GM19043 (cell line): Measurements from ENCODE around the gene ASGR1.
"Not testable (repeated sequence)": the region's sequence is repeated elsewhere in the genome, so short reads cannot be mapped to it uniquely, and the experiment has no call there.

Source experiments
- ATAC-seq: cut with Tn5 transposase; IDR thresholded peaks from one replicate; pipeline ENCODE4 v1.9.1; 2021; ENCODE audit warnings: low read depth; ENCODE audit not compliant: unreplicated experiment

Gene ASGR1

GRCh38 chr17:7191571-7192270 lies 12.6 kb upstream of the ASGR1 start:
- no peak for ATAC-seq

DNA sequence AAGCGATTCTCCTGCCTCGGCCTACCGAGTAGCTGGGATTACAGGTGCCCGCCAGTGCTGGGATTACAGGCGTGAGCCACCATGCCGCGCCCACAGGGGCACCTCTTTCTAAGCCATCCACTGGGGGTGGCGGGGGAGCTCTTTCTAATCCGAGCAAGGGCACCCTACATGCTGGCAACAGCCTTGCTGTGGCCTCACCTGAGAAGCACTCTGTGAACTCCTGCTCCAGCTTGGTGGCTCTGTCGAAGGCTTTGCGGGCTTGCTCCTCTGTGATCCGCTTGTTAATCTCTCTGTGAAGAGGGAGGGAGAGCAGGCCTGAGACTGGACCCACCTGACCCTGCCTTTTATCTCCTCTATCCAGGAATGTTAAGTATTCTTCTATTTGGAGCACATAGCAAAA lies 11.9 kb upstream of the ASGR1 start:
- ATAC-seq: no peak

- no peak for ATAC-seq
Measured at GRCh38 chr17:7190276-7190917, 11.2 kb upstream of the ASGR1 start.

GRCh38 chr17:7186241-7186640 lies 7.1 kb upstream of the ASGR1 start:
- ATAC-seq: no peak

DNA sequence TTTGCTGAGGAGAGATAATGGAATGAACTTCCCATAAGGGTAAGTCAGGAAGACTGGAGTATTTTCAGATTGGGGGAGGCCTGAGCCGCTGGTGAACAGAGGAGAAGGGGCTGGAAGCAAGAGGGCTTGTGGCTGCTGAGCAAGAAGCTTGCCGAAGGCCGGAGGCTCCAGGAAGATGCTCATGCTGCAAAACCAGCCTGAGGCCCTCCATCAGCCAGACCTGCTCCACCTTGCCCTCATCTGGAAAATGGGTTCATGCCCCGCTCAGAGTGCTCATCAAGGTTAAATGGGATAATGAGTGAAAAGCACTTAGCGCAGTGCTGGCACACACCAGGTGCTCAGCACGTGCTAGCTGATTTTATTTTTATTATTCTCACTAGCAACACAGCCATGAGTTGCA lies 5.5 kb upstream of the ASGR1 start:
- ATAC-seq: no peak

- no peak for ATAC-seq
Measured at GRCh38 chr17:7184091-7184488, 4.9 kb upstream of the ASGR1 start.

DNA sequence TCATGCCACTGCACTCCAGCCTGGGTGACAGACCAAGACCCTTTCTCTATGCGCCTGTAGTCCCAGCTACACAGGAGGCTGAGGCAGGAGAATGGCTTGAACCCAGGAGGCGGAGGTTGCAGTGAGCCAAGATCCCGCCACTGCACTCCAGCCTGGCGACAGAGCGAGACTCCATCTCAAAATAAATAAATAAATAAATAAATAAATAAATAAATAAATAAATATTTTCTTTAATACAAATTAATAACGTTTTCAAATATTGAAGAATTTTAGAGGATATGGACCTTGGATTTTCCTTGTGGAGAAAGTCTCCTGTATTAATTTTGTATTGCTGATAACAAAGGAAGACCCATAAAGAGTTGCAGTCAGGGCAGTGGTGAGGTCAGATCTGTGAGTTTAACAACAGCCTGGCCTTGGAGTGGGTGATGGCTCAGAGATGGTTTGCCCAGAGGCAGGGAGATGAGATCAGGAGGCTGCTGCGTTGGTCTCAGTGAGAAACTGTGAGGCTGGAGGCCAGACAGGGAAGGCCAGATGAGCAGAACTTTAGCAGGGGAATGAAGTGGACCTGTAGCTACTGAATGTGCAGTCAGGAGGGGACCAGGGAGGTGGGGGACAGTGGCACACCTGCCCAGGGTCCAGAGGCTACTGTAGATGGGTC lies 4.4 kb upstream of the ASGR1 start:
- no peak for ATAC-seq

DNA sequence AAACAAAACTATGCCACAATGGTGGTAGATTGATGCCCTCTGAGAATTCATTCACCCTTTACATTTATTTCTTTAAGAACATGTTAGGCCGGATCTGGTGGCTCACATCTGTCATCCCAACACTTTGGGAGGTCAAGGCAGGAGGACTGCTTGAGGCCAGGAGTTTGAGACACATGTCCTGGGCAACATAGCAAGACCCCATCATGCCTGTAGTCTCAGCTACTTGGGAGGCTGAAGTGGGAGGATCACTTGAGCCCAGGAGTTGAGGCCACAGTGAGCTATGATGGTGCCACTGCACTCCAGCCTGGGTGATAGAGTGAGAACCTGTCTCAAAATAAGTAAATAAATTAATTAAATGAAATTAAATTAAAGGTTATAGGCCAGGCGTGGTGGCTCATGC lies 2.9 kb upstream of the ASGR1 start:
- not testable (repeated sequence) for ATAC-seq

GRCh38 chr17:7178973-7179316 lies 225 bp downstream of the ASGR1 start:
- ATAC-seq: no peak

DNA sequence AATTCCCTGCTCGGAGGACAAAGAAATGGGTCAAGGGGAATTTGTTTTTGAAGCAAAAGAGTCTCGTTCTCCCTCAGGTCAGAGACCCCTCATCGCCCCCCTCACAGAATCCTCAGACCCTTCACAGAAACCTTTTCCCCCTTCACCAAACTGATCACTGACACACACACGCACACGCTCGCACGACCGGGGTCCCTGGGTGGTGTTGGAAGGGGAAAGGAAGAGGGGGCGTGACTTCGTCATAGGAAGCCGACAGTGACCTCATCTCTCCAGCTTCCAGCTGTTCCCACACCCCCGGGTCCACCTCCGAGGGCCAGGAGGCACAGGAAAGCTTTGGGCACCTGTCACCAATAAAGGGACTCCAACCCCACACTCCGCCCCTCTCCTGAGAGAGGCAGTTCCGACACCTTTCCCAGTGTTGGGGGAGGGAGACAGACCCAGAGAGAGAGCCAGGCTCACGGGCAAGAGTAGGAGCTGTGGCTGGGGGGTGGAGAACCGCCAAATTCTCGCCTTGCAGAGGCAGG lies 1.2 kb downstream of the ASGR1 start:
- ATAC-seq: no peak

- ATAC-seq: no peak
Measured at GRCh38 chr17:7177191-7177953, 1.8 kb downstream of the ASGR1 start.

GRCh38 chr17:7176841-7177190 lies 2.4 kb downstream of the ASGR1 start:
- no peak for ATAC-seq

GRCh38 chr17:7176107-7176840 lies 2.9 kb downstream of the ASGR1 start:
- no peak for ATAC-seq

- no peak for ATAC-seq
Measured at GRCh38 chr17:7175330-7175733, 3.8 kb downstream of the ASGR1 start.

GRCh38 chr17:7174603-7175326 lies 4.4 kb downstream of the ASGR1 start:
- no peak for ATAC-seq

DNA sequence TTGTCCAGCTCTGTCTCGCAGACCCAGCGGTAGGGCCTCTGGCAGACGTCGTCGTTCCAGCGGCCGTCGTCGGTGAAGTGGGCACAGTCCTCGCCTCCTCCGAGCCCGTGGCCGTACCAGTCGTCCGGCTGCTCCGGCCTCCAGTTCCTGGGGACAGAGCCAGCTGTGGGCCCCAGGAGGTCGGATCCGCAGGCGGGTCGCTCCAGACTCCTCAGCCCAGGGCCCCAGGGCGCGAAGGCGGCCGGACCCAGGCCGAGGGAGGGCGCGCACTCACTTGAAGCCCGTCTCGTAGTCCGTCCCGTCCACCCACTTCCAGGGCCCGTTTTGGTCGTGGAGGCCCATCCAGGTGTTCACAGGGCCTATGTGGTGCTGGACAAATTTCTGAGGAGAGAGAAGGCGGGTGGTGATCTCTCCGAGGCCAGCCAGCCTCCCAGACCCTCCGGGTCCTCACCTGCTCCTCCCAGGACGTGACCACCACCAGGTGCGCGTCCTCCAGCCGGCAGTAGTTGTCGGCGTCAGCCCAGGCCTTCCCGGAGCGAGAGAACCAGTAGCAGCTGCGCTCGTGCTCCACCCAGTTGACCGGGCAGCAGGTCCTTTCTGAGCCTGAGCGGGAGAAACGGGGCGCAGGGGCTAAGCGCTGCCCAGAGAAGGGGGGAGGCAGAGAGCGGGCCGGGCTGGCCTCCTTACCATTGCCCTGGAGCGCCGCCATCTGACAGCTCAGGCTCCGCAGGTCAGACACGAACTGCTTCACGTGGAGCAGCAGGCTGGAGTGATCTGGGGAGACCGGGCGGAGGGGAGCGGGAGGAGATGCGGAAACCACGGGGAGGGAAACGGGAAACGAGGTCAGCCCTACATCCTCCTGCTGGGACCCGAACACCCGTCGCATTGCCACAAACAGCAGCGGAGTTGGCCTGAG lies 5.2 kb downstream of the ASGR1 start:
- ATAC-seq: no peak

DNA sequence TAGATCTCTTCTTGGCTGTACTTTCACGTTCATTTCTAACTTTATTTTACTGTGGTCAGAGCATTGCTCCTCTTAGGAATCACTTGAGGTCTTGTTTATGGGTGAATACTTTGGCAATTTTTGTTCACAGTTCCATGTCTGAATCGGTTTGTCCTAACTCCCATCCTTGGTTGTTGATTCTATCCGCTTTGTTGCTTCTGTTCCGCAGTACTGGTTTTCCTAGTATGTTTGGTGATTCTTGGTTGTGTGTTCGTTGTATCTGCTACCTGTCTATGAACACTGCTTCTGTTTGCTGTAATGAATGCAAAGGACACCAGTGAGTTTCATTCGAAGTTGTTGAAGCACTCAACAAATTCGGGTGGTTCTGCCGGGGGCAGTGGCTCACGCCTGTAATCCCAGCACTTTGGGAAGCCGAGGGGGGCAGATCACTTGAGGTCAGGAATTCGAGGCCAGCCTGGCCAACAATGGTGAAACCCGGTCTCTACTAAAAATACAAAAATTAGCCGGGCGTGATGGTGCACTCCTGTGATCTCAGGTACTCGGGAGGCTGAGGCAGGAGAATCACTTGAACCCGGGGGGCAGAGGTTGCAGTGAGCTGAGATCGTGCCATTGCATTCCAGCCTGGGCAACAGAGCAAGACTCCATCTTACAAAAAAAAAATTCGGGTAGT lies 6.5 kb downstream of the ASGR1 start:
- not testable (repeated sequence) for ATAC-seq

GRCh38 chr17:7169565-7169908 lies 9.6 kb downstream of the ASGR1 start:
- not testable (repeated sequence) for ATAC-seq
